Lower lobe of right lung (tissue), 2 donors: Measurements from ENCODE around the gene TLCD3B. TPM values are rescaled to one million over a fixed set of nuclear protein-coding genes. Genes with fewer than 3 reads are reported as not detected.
A peak's percentile ranks its signal among the peaks of the same experiment; 100 is the strongest.

ENCODE experiments used
- ATAC-seq, 2 donors: fragments of 200-7000 bp; cut with Tn5 transposase; one replicate each; pipeline ENCODE4 v1.9.1; 2020 to 2022; ENCODE audit warnings: mild to moderate bottlenecking in 2 of 2, moderate library complexity in 2 of 2
- DNase-seq: peaks from one replicate; pipeline ENCODE4 v3.0.0-alpha.2; 2020
- H3K27ac ChIP-seq: fragments of 200-600 bp; one replicate; pipeline ENCODE4 v1.8.0; 2022
- H3K27me3 ChIP-seq: fragments of 200-600 bp; one replicate; pipeline ENCODE4 v1.8.0; 2022; ENCODE audit warnings: low read depth
- H3K36me3 ChIP-seq: fragments of 200-600 bp; one replicate; pipeline ENCODE4 v1.8.0; 2022; ENCODE audit warnings: mild to moderate bottlenecking
- H3K4me1 ChIP-seq: fragments of 200-600 bp; one replicate; pipeline ENCODE4 v1.8.0; 2022
- H3K4me3 ChIP-seq: fragments of 200-600 bp; one replicate; pipeline ENCODE4 v1.8.0; 2022; ENCODE audit warnings: mild to moderate bottlenecking
- H3K9me3 ChIP-seq: fragments of 200-600 bp; one replicate; pipeline ENCODE4 v1.8.0; 2022
- intact Hi-C: fragments of 100-400 bp; cut with DNase I; formaldehyde crosslinking; loops from one replicate; pipeline ENCODE4 v1.11.0; 2022
- total RNA-seq: library from RNA; stranded (reverse); fragmentation: NEBNext Ultra II Directional; extraction: Animal tissue kit (Norgen Biotek cat#: 25700); gene quantifications from one replicate; pipeline ENCODE4 v1.2.1, GENCODE V29; 2021
- TF ChIP-seq, protein P1 (sequence below): fragments of 200-600 bp; IDR thresholded peaks from one replicate; pipeline ENCODE4 v1.8.0; 2022; ENCODE audit warnings: antibody characterized with exemption, mild to moderate bottlenecking
- donor health status: DM: no; HTN: yes; CAD: no; lungs with severe emphysema.

TLCD3B gene
- total RNA-seq, 1 donor from 2014 or later = not detected

DNA sequence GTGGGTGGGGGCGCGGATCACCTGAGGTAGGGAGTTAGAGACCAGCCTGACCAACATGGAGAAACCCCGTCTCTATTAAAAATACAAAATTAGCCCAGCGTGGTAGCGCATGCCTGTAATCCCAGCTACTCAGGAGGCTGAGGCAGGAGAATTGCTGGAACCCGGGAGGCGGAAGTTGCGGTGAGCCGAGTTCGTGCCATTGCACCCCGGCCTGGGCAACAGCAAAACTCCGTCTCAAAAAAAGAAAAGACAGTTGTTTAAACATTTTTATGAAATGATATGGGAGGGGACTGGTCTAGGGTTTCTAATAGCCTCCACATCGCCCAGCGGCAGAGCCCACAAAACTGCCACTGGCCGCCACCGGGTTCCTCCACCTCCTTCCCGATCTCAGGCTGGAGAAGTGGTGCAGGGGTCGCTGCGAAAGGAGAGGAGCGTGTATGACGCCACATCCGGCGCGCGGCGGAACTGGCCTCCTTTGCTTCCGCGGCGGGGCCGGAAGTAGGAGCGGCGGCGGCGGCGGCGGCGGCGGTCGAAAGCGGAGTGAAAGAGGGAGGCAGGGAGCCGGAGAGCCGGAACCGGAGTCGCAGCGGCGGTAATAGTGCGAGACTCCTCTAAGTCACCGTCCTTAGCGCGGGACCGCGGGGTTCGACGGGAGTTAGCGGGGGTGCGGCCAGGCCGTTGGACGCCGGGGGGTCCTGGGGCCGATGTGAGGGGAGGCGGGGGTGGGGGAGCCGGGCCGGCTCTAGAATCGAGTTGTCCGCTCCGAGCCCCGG, 44.6 kb upstream of the TLCD3B start, which contains the start of gene PPP4C:
Gene PPP4C, plus strand, starts transcription at position 492 of the 773 bp plus-strand sequence. CDS start 384 bp downstream, outside the sequence.
- H3K9me3 ChIP-seq = no peaks in the 10 kb centered on the region
- DNase-seq = peak; percentile 95
- peak; percentile 95 to 97 for ATAC-seq
- H3K4me3 ChIP-seq = peak within 1 kb of the TSS; percentile 94
- H3K27ac ChIP-seq = peak within 1 kb of the TSS; percentile 90
- H3K27me3 ChIP-seq = no peaks in the 10 kb centered on the region
- peaks cover 58% of the 10 kb centered on the region for H3K36me3 ChIP-seq
- intact Hi-C loops = no loop called here
- peaks cover 31% of the 10 kb centered on the region for H3K4me1 ChIP-seq
- TF ChIP-seq, protein P1, sequence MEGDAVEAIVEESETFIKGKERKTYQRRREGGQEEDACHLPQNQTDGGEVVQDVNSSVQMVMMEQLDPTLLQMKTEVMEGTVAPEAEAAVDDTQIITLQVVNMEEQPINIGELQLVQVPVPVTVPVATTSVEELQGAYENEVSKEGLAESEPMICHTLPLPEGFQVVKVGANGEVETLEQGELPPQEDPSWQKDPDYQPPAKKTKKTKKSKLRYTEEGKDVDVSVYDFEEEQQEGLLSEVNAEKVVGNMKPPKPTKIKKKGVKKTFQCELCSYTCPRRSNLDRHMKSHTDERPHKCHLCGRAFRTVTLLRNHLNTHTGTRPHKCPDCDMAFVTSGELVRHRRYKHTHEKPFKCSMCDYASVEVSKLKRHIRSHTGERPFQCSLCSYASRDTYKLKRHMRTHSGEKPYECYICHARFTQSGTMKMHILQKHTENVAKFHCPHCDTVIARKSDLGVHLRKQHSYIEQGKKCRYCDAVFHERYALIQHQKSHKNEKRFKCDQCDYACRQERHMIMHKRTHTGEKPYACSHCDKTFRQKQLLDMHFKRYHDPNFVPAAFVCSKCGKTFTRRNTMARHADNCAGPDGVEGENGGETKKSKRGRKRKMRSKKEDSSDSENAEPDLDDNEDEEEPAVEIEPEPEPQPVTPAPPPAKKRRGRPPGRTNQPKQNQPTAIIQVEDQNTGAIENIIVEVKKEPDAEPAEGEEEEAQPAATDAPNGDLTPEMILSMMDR = peak; percentile 13

DNA sequence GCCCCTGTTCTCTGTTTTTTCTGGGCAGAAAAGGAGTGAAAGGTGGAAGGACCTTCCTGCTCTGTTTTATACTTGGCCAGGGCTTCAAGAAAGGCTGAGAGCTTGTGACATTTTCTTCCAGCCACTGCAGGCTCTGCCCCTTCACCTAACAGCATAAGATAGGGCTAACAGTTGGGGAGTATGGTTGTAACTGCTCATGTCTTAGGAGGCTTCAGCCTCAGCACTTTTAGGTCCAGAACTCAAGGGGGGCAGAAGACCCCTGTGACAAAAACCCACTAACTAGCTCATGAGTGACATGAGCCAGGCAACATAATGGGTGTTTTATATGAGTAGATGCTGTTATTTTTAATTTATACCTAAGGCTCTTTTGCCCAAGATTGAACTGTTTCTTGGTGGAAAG, 39.4 kb upstream of the TLCD3B start:
- peaks cover 43% of the 10 kb centered on the region for H3K4me1 ChIP-seq
- ATAC-seq (no peak), DNase-seq (no peak)
- no peaks in the 10 kb centered on the region for H3K9me3 ChIP-seq
- intact Hi-C loops = no loop called here
- H3K27me3 ChIP-seq = no peaks in the 10 kb centered on the region
- H3K27ac ChIP-seq = no peak overlapping the region
- TF ChIP-seq, protein P1 = no peak
- H3K4me3 ChIP-seq = no peak overlapping the region
- H3K36me3 ChIP-seq = peaks cover 63% of the 10 kb centered on the region

DNA sequence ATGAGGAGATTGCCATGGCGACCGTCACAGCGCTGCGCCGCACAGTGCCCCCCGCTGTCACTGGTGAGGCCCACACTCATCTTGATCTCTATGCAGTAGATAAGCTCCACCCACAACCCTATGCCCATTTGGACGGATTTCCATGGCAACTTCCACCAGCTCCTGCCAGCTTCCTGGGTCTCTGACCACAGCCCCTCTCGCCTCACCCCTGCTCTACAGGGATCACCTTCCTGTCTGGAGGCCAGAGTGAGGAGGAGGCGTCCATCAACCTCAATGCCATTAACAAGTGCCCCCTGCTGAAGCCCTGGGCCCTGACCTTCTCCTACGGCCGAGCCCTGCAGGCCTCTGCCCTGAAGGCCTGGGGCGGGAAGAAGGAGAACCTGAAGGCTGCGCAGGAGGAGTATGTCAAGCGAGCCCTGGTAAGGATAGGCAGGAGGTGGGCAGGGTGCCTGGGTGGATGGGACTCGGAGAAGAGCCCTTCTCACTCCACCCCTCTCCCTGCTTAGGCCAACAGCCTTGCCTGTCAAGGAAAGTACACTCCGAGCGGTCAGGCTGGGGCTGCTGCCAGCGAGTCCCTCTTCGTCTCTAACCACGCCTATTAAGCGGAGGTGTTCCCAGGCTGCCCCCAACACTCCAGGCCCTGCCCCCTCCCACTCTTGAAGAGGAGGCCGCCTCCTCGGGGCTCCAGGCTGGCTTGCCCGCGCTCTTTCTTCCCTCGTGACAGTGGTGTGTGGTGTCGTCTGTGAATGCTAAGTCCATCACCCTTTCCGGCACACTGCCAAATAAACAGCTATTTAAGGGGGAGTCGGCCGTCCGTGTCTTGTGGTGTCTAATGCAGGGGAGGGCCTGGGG, 38.8 kb upstream of the TLCD3B start:
- no peak for DNase-seq
- intact Hi-C loops = no loop called here
- TF ChIP-seq, protein P1 = no peak
- Histone ChIP-seq H3K36me3 (peaks cover 63% of the 10 kb centered on the region), H3K4me3 (no peak overlapping the region), H3K27me3 (no peaks in the 10 kb centered on the region), H3K4me1 (peaks cover 38% of the 10 kb centered on the region), H3K9me3 (no peaks in the 10 kb centered on the region), H3K27ac (no peak overlapping the region)
- no peak for ATAC-seq

DNA sequence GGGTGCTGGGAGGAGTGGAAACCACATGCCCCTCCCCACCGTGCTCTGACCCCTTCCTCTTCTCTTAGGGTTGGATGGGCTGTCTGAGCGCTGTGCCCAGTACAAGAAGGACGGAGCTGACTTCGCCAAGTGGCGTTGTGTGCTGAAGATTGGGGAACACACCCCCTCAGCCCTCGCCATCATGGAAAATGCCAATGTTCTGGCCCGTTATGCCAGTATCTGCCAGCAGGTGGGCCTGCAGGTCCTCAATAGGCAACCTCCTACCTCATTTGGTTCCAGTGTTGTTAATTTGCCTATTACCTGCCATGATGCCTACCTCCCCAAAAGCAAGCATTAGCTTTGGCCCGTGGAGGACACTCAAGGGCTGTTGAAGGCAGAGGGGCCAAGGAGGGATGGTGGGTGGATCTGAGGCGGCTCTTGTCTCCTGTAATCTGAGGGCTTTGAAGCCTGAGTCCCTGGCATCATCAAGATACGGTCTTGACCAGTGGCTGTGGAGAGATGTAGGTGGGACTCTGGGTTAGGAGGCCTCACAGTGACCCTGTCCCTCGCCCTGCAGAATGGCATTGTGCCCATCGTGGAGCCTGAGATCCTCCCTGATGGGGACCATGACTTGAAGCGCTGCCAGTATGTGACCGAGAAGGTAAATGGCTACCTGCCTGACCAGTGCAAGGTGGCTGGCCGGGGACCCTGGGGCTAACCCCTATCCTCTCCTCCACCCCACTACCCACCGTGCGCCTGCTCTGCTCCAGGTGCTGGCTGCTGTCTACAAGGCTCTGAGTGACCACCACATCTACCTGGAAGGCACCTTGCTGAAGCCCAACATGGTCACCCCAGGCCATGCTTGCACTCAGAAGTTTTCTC, 37.9 kb upstream of the TLCD3B start:
- Histone ChIP-seq H3K27ac (no peak overlapping the region), H3K4me1 (peaks cover 37% of the 10 kb centered on the region), H3K36me3 (peaks cover 63% of the 10 kb centered on the region), H3K9me3 (no peaks in the 10 kb centered on the region), H3K27me3 (no peaks in the 10 kb centered on the region), H3K4me3 (no peak overlapping the region)
- TF ChIP-seq, protein P1 = peak; percentile 27
- no peak for DNase-seq
- ATAC-seq = no peak
- intact Hi-C loops = no loop called here

DNA sequence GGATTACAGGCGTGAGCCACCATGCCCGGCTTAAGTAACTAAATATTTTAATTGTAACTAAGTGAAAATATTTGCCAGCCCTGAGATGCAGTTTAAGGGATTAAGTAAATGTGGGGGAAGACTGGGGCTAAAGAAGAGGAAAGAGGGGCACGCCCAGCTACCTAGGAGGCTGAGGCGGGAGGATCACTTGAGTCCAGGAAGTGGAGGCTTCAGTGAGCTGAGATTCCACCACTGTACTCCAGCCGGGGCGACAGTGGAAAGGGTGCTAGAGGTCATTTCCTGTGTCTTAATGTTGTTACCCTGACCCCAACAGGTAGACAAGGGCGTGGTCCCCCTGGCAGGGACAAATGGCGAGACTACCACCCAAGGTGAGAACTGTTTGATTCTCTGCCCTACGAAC, 37.3 kb upstream of the TLCD3B start:
- no peak for ATAC-seq
- peaks cover 63% of the 10 kb centered on the region for H3K36me3 ChIP-seq
- no peak overlapping the region for H3K27ac ChIP-seq
- no peaks in the 10 kb centered on the region for H3K27me3 ChIP-seq
- no peak for DNase-seq
- peaks cover 44% of the 10 kb centered on the region for H3K4me1 ChIP-seq
- no peaks in the 10 kb centered on the region for H3K9me3 ChIP-seq
- intact Hi-C loops = no loop called here
- H3K4me3 ChIP-seq = no peak overlapping the region
- TF ChIP-seq, protein P1 = no peak
